SK-N-SH (cell line): Measurements from ENCODE around the gene FCER1A.

Source experiments
- GABPA ChIP-seq: IDR thresholded peaks from 2 replicates; pipeline ENCODE4 v1.4.0; 2012; ENCODE audit warnings: low read depth, mild to moderate bottlenecking
- POLR2AphosphoS5 ChIP-seq: IDR thresholded peaks from 2 replicates; pipeline ENCODE4 v1.6.1; 2012; ENCODE audit warnings: low read depth, low read length
- SMC3 ChIP-seq: IDR thresholded peaks from 2 replicates; pipeline ENCODE4 v1.6.1; 2012; ENCODE audit warnings: low read depth, low read length, improper control_type of control experiment
- TF ChIP-seq, protein P1 (sequence below): IDR thresholded peaks from 2 replicates; pipeline ENCODE4 v1.4.0; 2012; ENCODE audit warnings: low read depth, borderline replicate concordance
- TF ChIP-seq, protein P2 (sequence below): fragments of 200-600 bp; sonication (generic); IDR thresholded peaks from 2 replicates; pipeline ENCODE4 v1.6.1; 2017; ENCODE audit warnings: antibody characterized with exemption, mild to moderate bottlenecking, moderate library complexity
- TF ChIP-seq, protein P3 (sequence below): IDR thresholded peaks from 2 replicates; pipeline ENCODE4 v1.4.0; 2012; ENCODE audit warnings: low read depth, borderline replicate concordance
- TF ChIP-seq, protein P4 (sequence below): IDR thresholded peaks from 2 replicates; pipeline ENCODE4; 2012
- TF ChIP-seq, protein P5 (sequence below): IDR thresholded peaks from 2 replicates; pipeline ENCODE4 v1.6.1; 2012; ENCODE audit warnings: mild to moderate bottlenecking, low read depth, low read length, moderate library complexity

DNA sequence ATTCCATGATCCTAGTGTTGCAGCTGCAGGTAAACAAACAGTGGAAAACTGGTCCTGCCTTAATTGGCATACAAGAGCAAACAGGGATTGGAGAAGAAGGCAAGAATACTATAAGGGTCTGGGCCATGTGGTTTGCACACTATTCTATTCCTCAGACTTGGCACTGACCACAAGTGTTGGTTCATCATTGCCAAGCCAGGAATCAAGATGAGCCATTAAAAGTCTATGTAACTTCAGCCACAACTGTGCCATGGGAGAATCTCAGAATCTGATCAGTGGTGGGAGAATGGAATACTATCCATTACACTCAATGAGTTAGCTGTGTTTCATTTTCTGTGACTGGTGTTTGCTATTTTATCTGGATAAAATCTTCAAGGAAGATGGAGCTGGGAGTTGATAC, 26.2 kb upstream of the FCER1A start:
- TF ChIP-seq POLR2AphosphoS5 (no peak), SMC3 (no peak), GABPA (no peak)
- TF ChIP-seq, protein P1, sequence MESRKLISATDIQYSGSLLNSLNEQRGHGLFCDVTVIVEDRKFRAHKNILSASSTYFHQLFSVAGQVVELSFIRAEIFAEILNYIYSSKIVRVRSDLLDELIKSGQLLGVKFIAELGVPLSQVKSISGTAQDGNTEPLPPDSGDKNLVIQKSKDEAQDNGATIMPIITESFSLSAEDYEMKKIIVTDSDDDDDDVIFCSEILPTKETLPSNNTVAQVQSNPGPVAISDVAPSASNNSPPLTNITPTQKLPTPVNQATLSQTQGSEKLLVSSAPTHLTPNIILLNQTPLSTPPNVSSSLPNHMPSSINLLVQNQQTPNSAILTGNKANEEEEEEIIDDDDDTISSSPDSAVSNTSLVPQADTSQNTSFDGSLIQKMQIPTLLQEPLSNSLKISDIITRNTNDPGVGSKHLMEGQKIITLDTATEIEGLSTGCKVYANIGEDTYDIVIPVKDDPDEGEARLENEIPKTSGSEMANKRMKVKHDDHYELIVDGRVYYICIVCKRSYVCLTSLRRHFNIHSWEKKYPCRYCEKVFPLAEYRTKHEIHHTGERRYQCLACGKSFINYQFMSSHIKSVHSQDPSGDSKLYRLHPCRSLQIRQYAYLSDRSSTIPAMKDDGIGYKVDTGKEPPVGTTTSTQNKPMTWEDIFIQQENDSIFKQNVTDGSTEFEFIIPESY = no peak
- TF ChIP-seq, protein P2, sequence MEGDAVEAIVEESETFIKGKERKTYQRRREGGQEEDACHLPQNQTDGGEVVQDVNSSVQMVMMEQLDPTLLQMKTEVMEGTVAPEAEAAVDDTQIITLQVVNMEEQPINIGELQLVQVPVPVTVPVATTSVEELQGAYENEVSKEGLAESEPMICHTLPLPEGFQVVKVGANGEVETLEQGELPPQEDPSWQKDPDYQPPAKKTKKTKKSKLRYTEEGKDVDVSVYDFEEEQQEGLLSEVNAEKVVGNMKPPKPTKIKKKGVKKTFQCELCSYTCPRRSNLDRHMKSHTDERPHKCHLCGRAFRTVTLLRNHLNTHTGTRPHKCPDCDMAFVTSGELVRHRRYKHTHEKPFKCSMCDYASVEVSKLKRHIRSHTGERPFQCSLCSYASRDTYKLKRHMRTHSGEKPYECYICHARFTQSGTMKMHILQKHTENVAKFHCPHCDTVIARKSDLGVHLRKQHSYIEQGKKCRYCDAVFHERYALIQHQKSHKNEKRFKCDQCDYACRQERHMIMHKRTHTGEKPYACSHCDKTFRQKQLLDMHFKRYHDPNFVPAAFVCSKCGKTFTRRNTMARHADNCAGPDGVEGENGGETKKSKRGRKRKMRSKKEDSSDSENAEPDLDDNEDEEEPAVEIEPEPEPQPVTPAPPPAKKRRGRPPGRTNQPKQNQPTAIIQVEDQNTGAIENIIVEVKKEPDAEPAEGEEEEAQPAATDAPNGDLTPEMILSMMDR = no peak
- TF ChIP-seq, protein P3, sequence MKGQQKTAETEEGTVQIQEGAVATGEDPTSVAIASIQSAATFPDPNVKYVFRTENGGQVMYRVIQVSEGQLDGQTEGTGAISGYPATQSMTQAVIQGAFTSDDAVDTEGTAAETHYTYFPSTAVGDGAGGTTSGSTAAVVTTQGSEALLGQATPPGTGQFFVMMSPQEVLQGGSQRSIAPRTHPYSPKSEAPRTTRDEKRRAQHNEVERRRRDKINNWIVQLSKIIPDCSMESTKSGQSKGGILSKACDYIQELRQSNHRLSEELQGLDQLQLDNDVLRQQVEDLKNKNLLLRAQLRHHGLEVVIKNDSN = no peak
- TF ChIP-seq, protein P4, sequence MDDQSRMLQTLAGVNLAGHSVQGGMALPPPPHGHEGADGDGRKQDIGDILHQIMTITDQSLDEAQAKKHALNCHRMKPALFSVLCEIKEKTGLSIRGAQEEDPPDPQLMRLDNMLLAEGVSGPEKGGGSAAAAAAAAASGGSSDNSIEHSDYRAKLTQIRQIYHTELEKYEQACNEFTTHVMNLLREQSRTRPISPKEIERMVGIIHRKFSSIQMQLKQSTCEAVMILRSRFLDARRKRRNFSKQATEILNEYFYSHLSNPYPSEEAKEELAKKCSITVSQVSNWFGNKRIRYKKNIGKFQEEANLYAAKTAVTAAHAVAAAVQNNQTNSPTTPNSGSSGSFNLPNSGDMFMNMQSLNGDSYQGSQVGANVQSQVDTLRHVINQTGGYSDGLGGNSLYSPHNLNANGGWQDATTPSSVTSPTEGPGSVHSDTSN = no peak
- TF ChIP-seq, protein P5, sequence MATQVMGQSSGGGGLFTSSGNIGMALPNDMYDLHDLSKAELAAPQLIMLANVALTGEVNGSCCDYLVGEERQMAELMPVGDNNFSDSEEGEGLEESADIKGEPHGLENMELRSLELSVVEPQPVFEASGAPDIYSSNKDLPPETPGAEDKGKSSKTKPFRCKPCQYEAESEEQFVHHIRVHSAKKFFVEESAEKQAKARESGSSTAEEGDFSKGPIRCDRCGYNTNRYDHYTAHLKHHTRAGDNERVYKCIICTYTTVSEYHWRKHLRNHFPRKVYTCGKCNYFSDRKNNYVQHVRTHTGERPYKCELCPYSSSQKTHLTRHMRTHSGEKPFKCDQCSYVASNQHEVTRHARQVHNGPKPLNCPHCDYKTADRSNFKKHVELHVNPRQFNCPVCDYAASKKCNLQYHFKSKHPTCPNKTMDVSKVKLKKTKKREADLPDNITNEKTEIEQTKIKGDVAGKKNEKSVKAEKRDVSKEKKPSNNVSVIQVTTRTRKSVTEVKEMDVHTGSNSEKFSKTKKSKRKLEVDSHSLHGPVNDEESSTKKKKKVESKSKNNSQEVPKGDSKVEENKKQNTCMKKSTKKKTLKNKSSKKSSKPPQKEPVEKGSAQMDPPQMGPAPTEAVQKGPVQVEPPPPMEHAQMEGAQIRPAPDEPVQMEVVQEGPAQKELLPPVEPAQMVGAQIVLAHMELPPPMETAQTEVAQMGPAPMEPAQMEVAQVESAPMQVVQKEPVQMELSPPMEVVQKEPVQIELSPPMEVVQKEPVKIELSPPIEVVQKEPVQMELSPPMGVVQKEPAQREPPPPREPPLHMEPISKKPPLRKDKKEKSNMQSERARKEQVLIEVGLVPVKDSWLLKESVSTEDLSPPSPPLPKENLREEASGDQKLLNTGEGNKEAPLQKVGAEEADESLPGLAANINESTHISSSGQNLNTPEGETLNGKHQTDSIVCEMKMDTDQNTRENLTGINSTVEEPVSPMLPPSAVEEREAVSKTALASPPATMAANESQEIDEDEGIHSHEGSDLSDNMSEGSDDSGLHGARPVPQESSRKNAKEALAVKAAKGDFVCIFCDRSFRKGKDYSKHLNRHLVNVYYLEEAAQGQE = no peak
